Measurements from ENCODE around the gene MRPL28. TPM values are rescaled to one million over a fixed set of nuclear protein-coding genes. Genes with fewer than 3 reads are reported as not detected.

Gene MRPL28
- total RNA-seq, 1 experiment from 2014 or later: 91.2 TPM

- Mint-ChIP-seq H3K4me1 (ENCODE audit: low read depth, unreplicated experiment) (no peaks in the 10 kb centered on the region), H3K27ac (ENCODE audit: unreplicated experiment) (peak overlapping the region; percentile 81), H3K9me3 (ENCODE audit: unreplicated experiment) (no peaks in the 10 kb centered on the region), H3K27me3 (ENCODE audit: insufficient read depth, unreplicated experiment) (no peaks in the 10 kb centered on the region), H3K4me3 (ENCODE audit: unreplicated experiment) (peak overlapping the region; percentile 85), H3K36me3 (ENCODE audit: insufficient read depth, unreplicated experiment) (peaks cover 21% of the 10 kb centered on the region)
- Histone ChIP-seq H3K4me1 (no peaks in the 10 kb centered on the region), H3K9me3 (0 out of 2 replicates have a peak, but pooled peaks cover 3% of the 10 kb centered on the region), H3K36me3 (ENCODE audit: control insufficient read depth, insufficient read depth, low read length) (peaks cover 3% of the 10 kb centered on the region), H3K4me3 (ENCODE audit: low read depth, low read length) (peak overlapping the region; percentile 55), H3K27me3 (replicated peaks; ENCODE audit: control insufficient read depth, insufficient read depth, low read length) (no peaks in the 10 kb centered on the region)
- DNase-seq: peak in 1 of 2 experiments; percentile 55
- TF ChIP-seq CTCF (IDR thresholded peaks at IDR 0.05; ENCODE audit: insufficient read depth in 1 of 2, low read depth in 1 of 2, low read length in 1 of 2, severe bottlenecking in 1 of 2, unreplicated experiment in 1 of 2): no peak
- ChIA-PET CTCF (interaction anchor here (1.0 kb wide), 1 partner anchor 8 kb away, joined by 3 read pairs; no protein-coding TSS in a partner anchor), POLR2A (no interaction called here)
- intact Hi-C loops (cut with micrococcal nuclease; ENCODE audit: unreplicated experiment): no loop called here
- no TSS peak for BruUV-seq (replicated peaks)
These were observed 26.3 kb upstream of the MRPL28 start for GRCh38 chr16:396605-397004.

- H3K27me3 ChIP-seq (replicated peaks; ENCODE audit: control insufficient read depth, insufficient read depth, low read length): no peaks in the 10 kb centered on the region
- DNase-seq: no peak
- peaks cover 3% of the 10 kb centered on the region for H3K36me3 ChIP-seq (ENCODE audit: control insufficient read depth, insufficient read depth, low read length)
- TF ChIP-seq CTCF (IDR thresholded peaks at IDR 0.05; ENCODE audit: insufficient read depth in 1 of 2, low read depth in 1 of 2, low read length in 1 of 2, severe bottlenecking in 1 of 2, unreplicated experiment in 1 of 2): no peak
- peak overlapping the region; percentile 81 for H3K27ac Mint-ChIP-seq (ENCODE audit: unreplicated experiment)
- ChIA-PET CTCF (interaction anchor here (0.6 to 1.0 kb wide), 2 partner anchors 8 to 123 kb away, joined by 3 read pairs; no protein-coding TSS in a partner anchor), POLR2A (no interaction called here)
- no peaks in the 10 kb centered on the region for H3K4me1 Mint-ChIP-seq (ENCODE audit: low read depth, unreplicated experiment)
- H3K4me3 Mint-ChIP-seq (ENCODE audit: unreplicated experiment): peak overlapping the region; percentile 85
- peaks cover 17% of the 10 kb centered on the region for H3K36me3 Mint-ChIP-seq (ENCODE audit: insufficient read depth, unreplicated experiment)
- intact Hi-C loops (cut with micrococcal nuclease; ENCODE audit: unreplicated experiment): no loop called here
- no peaks in the 10 kb centered on the region for H3K9me3 Mint-ChIP-seq (ENCODE audit: unreplicated experiment)
- no peaks in the 10 kb centered on the region for H3K27me3 Mint-ChIP-seq (ENCODE audit: insufficient read depth, unreplicated experiment)
- H3K4me3 ChIP-seq (ENCODE audit: low read depth, low read length): peak overlapping the region; percentile 55
- H3K4me1 ChIP-seq: no peaks in the 10 kb centered on the region
- no TSS peak for BruUV-seq (replicated peaks)
- 0 out of 2 replicates have a peak, but pooled peaks cover 3% of the 10 kb centered on the region for H3K9me3 ChIP-seq
These were observed 25.9 kb upstream of the MRPL28 start for GRCh38 chr16:396199-396598.

- Mint-ChIP-seq H3K9me3 (ENCODE audit: unreplicated experiment) (no peaks in the 10 kb centered on the region), H3K27ac (ENCODE audit: unreplicated experiment) (no peak overlapping the region), H3K4me1 (ENCODE audit: low read depth, unreplicated experiment) (peaks cover 19% of the 10 kb centered on the region), H3K4me3 (ENCODE audit: unreplicated experiment) (no peak overlapping the region), H3K36me3 (ENCODE audit: insufficient read depth, unreplicated experiment) (peaks cover 9% of the 10 kb centered on the region), H3K27me3 (ENCODE audit: insufficient read depth, unreplicated experiment) (no peaks in the 10 kb centered on the region)
- Histone ChIP-seq H3K4me1 (peaks cover 18% of the 10 kb centered on the region), H3K36me3 (ENCODE audit: control insufficient read depth, insufficient read depth, low read length) (no peaks in the 10 kb centered on the region), H3K9me3 (0 out of 2 replicates have a peak, but pooled peaks cover 3% of the 10 kb centered on the region), H3K27me3 (replicated peaks; ENCODE audit: control insufficient read depth, insufficient read depth, low read length) (no peaks in the 10 kb centered on the region), H3K4me3 (ENCODE audit: low read depth, low read length) (no peak overlapping the region)
- intact Hi-C loops (cut with micrococcal nuclease; ENCODE audit: unreplicated experiment): no loop called here
- no TSS peak for BruUV-seq (replicated peaks)
- DNase-seq: no peak
- no peak for TF ChIP-seq CTCF (IDR thresholded peaks at IDR 0.05; ENCODE audit: insufficient read depth in 1 of 2, low read depth in 1 of 2, low read length in 1 of 2, severe bottlenecking in 1 of 2, unreplicated experiment in 1 of 2)
- CTCF ChIA-PET: interaction anchor here (0.7 to 1.0 kb wide), 2 partner anchors 103 to 608 kb away, joined by 3 read pairs; no protein-coding TSS in a partner anchor
- POLR2A ChIA-PET: no interaction called here
These were observed 22.2 kb upstream of the MRPL28 start for GRCh38 chr16:392450-393030.
